Heart left ventricle (tissue), 16 donors: ENCODE measurements around the gene NFAT5. TPM values are rescaled to one million over a fixed set of nuclear protein-coding genes. Genes with fewer than 3 reads are reported as not detected.

ENCODE experiments used
- ATAC-seq, 4 donors: fragments of 200-7000 bp; cut with Tn5 transposase; one replicate each; pipeline ENCODE4 v1.9.1; 2020 to 2022; ENCODE audit warnings: moderate library complexity in 4 of 4, mild to moderate bottlenecking in 3 of 4, moderate number of reproducible peaks in 1 of 4
- DNase-seq, 5 donors: peaks; one replicate each; pipeline ENCODE4 v3.0.0-alpha.2; 2020
- H3K27ac ChIP-seq, 12 donors: fragments of 200-600 bp; sonication (generic) in 4 of 12; one replicate each; pipeline versions ENCODE4 v1.5.0 to v1.8.0; 2016 to 2022; ENCODE audit warnings: mild to moderate bottlenecking in 2 of 12
- H3K27me3 ChIP-seq, 9 donors: fragments of 200-600 bp; sonication (generic) in 2 of 9; one replicate each; pipeline versions ENCODE4 v1.5.1 to v1.8.0; 2016 to 2022; ENCODE audit warnings: mild to moderate bottlenecking in 3 of 9
- H3K36me3 ChIP-seq, 9 donors: fragments of 200-600 bp; sonication (generic) in 2 of 9; one replicate each; pipeline versions ENCODE4 v1.5.0 to v1.8.0; 2018 to 2022; ENCODE audit warnings: mild to moderate bottlenecking in 2 of 9
- H3K4me1 ChIP-seq, 12 donors: fragments of 200-600 bp; sonication (generic) in 4 of 12; one replicate each; pipeline versions ENCODE4 v1.5.0 to v1.8.0; 2016 to 2022; ENCODE audit warnings: mild to moderate bottlenecking in 3 of 12
- H3K4me3 ChIP-seq, 12 donors: fragments of 200-600 bp; sonication (generic) in 4 of 12; one replicate each; pipeline versions ENCODE4 v1.5.0 to v1.8.0; 2017 to 2022; ENCODE audit warnings: mild to moderate bottlenecking in 9 of 12, moderate library complexity in 4 of 12
- H3K9me3 ChIP-seq, 12 donors: fragments of 200-600 bp; sonication (generic) in 4 of 12; one replicate each; pipeline versions ENCODE4 v1.5.0 to v1.8.0; 2016 to 2022; ENCODE audit warnings: mild to moderate bottlenecking in 1 of 12
- CTCF ChIP-seq, 12 donors: fragments of 200-600 bp; sonication (generic) in 4 of 12; IDR thresholded peaks; one replicate each; pipeline versions ENCODE4 v1.5.0 to v1.8.0; 2018 to 2022; ENCODE audit warnings: antibody characterized with exemption in 12 of 12, mild to moderate bottlenecking in 5 of 12
- POLR2A ChIP-seq, 2 donors: fragments of 450-650 bp; IDR thresholded peaks; one replicate each; pipeline ENCODE4 v1.6.1; 2017; ENCODE audit warnings: antibody characterized with exemption in 2 of 2, mild to moderate bottlenecking in 2 of 2, moderate library complexity in 2 of 2
- WGBS, 4 donors: extraction: QIAGEN DNeasy Blood & Tissue Kit in 2 of 4; methylation state at CpG; one replicate each; pipeline versions ENCODE4 v1.1.5 to v1.1.7; 2013 to 2018; 5-methylcytosine and 5-hydroxymethylcytosine counted together
- intact Hi-C, 10 donors: fragments of 100-400 bp; cut with DNase I; formaldehyde crosslinking; loops; one replicate each; pipeline versions ENCODE4 v1.11.1 to v1.14.2; 2022
- polyA plus RNA-seq, 2 donors: library from polyadenylated mRNA; stranded (reverse); fragments of 200-250 nt; gene quantifications; one replicate each; pipeline ENCODE4 v1.2.3, GENCODE V29; 2013
- total RNA-seq, 9 donors: library from RNA; depleted of rRNA in 2 of 9; stranded (reverse); fragments of >200 nt in 2 of 9; fragmentation: NEBNext Ultra II Directional in 3 of 9; extraction: Animal tissue kit (Norgen Biotek cat#: 25700) in 3 of 9; gene quantifications; one replicate each; pipeline versions ENCODE4 v1.1.0 to v1.2.4, GENCODE V29; 2016 to 2023
- donor health status: ischemic (EF 13 %, LVEDD 7.1; RV severe dilation, severe dysfunction).
- donor health status: healthy with polysubstance abuse.
- donor health status: DM: no; HTN: yes; CAD: no.
- donor health status: DM: no; HTN: no; CAD: no.
- donor health status: ischemic (EF 25% LVEDD 6.9; RV normal size, moderate dysfunction).
- donor health status: ischemic (EF 25% LVEDD 5.7; RV mildly dilated, moderate dysfunction).
- donor health status: healthy.
- donor health status: DM: yes; HTN: yes; CAD: no.
- donor health status: ischemic (EF 35%, LVEDD 5.7; RV mildly dilated, moderate dysfunction).
- donor health status: nonischemic (EF 11% LVEDD 7.7; RV severe dilation, severe dysfunction).
- donor health status: DM: yes; HTN: yes; CAD: no.
- donor health status: PGD.
- donor health status: ischemic (EF 29% LVEDD 5.4; RV normal size, mild dysfunction).
- donor health status: nonischemic (EF 23%, LVEDD 6.1; RV moderate dilation, normal function).

Gene NFAT5
- total and polyA plus RNA-seq, 11 donors: 4.9 to 30.5 (median 20.6) TPM

GRCh38 chr16:69563605-69564580, 1.9 kb upstream of the NFAT5 start:
- peak overlapping the region in 2 of 12 donors; percentile 95 to 98 for H3K27ac ChIP-seq
- DNase-seq: no peak
- H3K36me3 ChIP-seq: peaks cover 0 to 6% (median 2%) of the 10 kb centered on the region in 9 donors
- intact Hi-C loops: loop anchor here in 8 of 10 donors (2.0 to 10.0 kb wide), 11 partner anchors 67 to 301 kb away; partner anchors contain the start of genes CYB5B (in 6 of the 8), NOB1 (in 1 of the 8) and TERF2 (in 1 of the 8)
- WGBS, 4 donors: 72 to 82% (median 76%) methylated on average over 13 of the region's 13 CpGs
- TF ChIP-seq CTCF (IDR thresholded peaks at IDR 0.05): no peak
- TF ChIP-seq POLR2A (IDR thresholded peaks at IDR 0.05): no peak
- H3K4me1 ChIP-seq: peaks cover 0 to 38% (median 18%) of the 10 kb centered on the region in 12 donors
- peak overlapping the region in 2 of 12 donors; percentile 76 to 90 for H3K4me3 ChIP-seq
- H3K27me3 ChIP-seq: no peaks in the 10 kb centered on the region
- ATAC-seq: no peak
- no peaks in the 10 kb centered on the region for H3K9me3 ChIP-seq

- H3K9me3 ChIP-seq: no peaks in the 10 kb centered on the region
- no peaks in the 10 kb centered on the region for H3K27me3 ChIP-seq
- H3K4me1 ChIP-seq: peaks cover 0 to 48% (median 26%) of the 10 kb centered on the region in 12 donors
- intact Hi-C loops: loop anchor here (2.0 to 10.0 kb wide), 15 partner anchors 52 to 300 kb away; partner anchors contain the start of genes CYB5B (in 6 of the 10), NOB1 (in 1 of the 10) and TERF2 (in 1 of the 10)
- TF ChIP-seq CTCF (IDR thresholded peaks at IDR 0.05): no peak
- TF ChIP-seq POLR2A (IDR thresholded peaks at IDR 0.05): no peak
- WGBS, 4 donors: 3 to 10% (median 5%) methylated on average over 14 to 31 of the region's 31 CpGs
- H3K36me3 ChIP-seq: peaks cover 0 to 14% (median 7%) of the 10 kb centered on the region in 9 donors
- DNase-seq: no peak
- peak overlapping the region; percentile 66 to 98 (median 94) for H3K4me3 ChIP-seq
- no peak for ATAC-seq
- peak overlapping the region; percentile 88 to 100 (median 98) for H3K27ac ChIP-seq
Observed at GRCh38 chr16:69564845-69565670, 708 bp upstream of the NFAT5 start.

GRCh38 chr16:69566240-69566980, 644 bp downstream of the NFAT5 start:
- peak; percentile 71 to 77 (median 75) for DNase-seq
- Histone ChIP-seq H3K27me3 (no peaks in the 10 kb centered on the region), H3K4me1 (peaks cover 0 to 55% (median 27%) of the 10 kb centered on the region in 12 donors), H3K4me3 (peak overlapping the region; percentile 66 to 98 (median 94)), H3K9me3 (no peaks in the 10 kb centered on the region), H3K27ac (peak overlapping the region; percentile 88 to 100 (median 98)), H3K36me3 (peaks cover 0 to 21% (median 7%) of the 10 kb centered on the region in 9 donors)
- 0 to 1% (median 1%) methylated on average over 14 to 75 of the region's 75 CpGs for WGBS, 4 donors
- intact Hi-C loops: loop anchor here (1.0 to 10.0 kb wide), 11 partner anchors 51 to 298 kb away; partner anchors contain the start of genes CYB5B (in 7 of the 10) and NOB1 (in 1 of the 10)
- TF ChIP-seq CTCF (IDR thresholded peaks at IDR 0.05): no peak
- no peak for TF ChIP-seq POLR2A (IDR thresholded peaks at IDR 0.05)
- ATAC-seq: peak; percentile 48 to 70 (median 68)
